ENCODE measurements around the gene DCAF5. TPM values are rescaled to one million over a fixed set of nuclear protein-coding genes. Genes with fewer than 3 reads are reported as not detected.

The DCAF5 gene
- total RNA-seq, 1 experiment from 2014 or later, result 29.1 TPM

- Histone ChIP-seq H2AFZ (no peak overlapping the region), H3K27ac (no peak overlapping the region), H3K4me1 (replicated peaks; ENCODE audit: insufficient read depth) (no peaks in the 10 kb centered on the region), H3K36me3 (ENCODE audit: low read depth) (no peaks in the 10 kb centered on the region), H3K9me3 (ENCODE audit: insufficient read depth, low read depth) (no peaks in the 10 kb centered on the region), H3K79me2 (ENCODE audit: low read depth) (no peaks in the 10 kb centered on the region), H3K4me2 (no peak overlapping the region), H3K4me3 (no peak overlapping the region), H4K20me1 (ENCODE audit: insufficient read depth) (no peaks in the 10 kb centered on the region), H3F3A (ENCODE audit: insufficient read depth, low read depth) (no peaks in the 10 kb centered on the region), H3K9me2 (ENCODE audit: insufficient read depth) (no peaks in the 10 kb centered on the region), H3K27me3 (ENCODE audit: insufficient read depth, low read depth) (no peaks in the 10 kb centered on the region)
- DNase-seq, result no peak
- ChIA-PET POLR2A (ENCODE audit: unreplicated experiment) (no interaction called here), CTCF (no interaction called here)
- BruUV-seq (replicated peaks), result no TSS peak
- no peak for TF ChIP-seq CTCF (conservative IDR thresholded peaks at IDR 0.05)
- TF ChIP-seq EZH2 (IDR thresholded peaks at IDR 0.05; ENCODE audit: low read depth), result no peak
- intact Hi-C loops (cut with micrococcal nuclease; ENCODE audit: unreplicated experiment), result no loop called here
Measured at GRCh38 chr14:69181491-69181890, 28.6 kb upstream of the DCAF5 start.

GRCh38 chr14:69175130-69175529, 22.2 kb upstream of the DCAF5 start:
- Histone ChIP-seq H3K27ac (no peak overlapping the region), H3K36me3 (ENCODE audit: low read depth) (no peaks in the 10 kb centered on the region), H4K20me1 (ENCODE audit: insufficient read depth) (no peaks in the 10 kb centered on the region), H3K4me3 (no peak overlapping the region), H3K9me2 (ENCODE audit: insufficient read depth) (no peaks in the 10 kb centered on the region), H2AFZ (no peak overlapping the region), H3K4me1 (replicated peaks; ENCODE audit: insufficient read depth) (no peaks in the 10 kb centered on the region), H3K27me3 (ENCODE audit: insufficient read depth, low read depth) (no peaks in the 10 kb centered on the region), H3K79me2 (ENCODE audit: low read depth) (no peaks in the 10 kb centered on the region), H3F3A (ENCODE audit: insufficient read depth, low read depth) (no peaks in the 10 kb centered on the region), H3K9me3 (ENCODE audit: insufficient read depth, low read depth) (no peaks in the 10 kb centered on the region), H3K4me2 (no peak overlapping the region)
- POLR2A ChIA-PET (ENCODE audit: unreplicated experiment), result interaction anchor here (0.7 kb wide), 2 partner anchors 57 to 107 kb away, joined by 3 to 9 read pairs; no protein-coding TSS in a partner anchor
- DNase-seq, result no peak
- TF ChIP-seq EZH2 (IDR thresholded peaks at IDR 0.05; ENCODE audit: low read depth) (no peak), CTCF (conservative IDR thresholded peaks at IDR 0.05) (no peak)
- intact Hi-C loops (cut with micrococcal nuclease; ENCODE audit: unreplicated experiment), result no loop called here
- BruUV-seq (replicated peaks), result no TSS peak
- CTCF ChIA-PET, result no interaction called here

GRCh38 chr14:69171569-69171968, 18.6 kb upstream of the DCAF5 start:
- no peak overlapping the region for H3K27ac ChIP-seq
- H3K9me2 ChIP-seq (ENCODE audit: insufficient read depth), result no peaks in the 10 kb centered on the region
- no peaks in the 10 kb centered on the region for H3K9me3 ChIP-seq (ENCODE audit: insufficient read depth, low read depth)
- H3K4me1 ChIP-seq (replicated peaks; ENCODE audit: insufficient read depth), result no peaks in the 10 kb centered on the region
- H3K4me3 ChIP-seq, result no peak overlapping the region
- no peaks in the 10 kb centered on the region for H4K20me1 ChIP-seq (ENCODE audit: insufficient read depth)
- intact Hi-C loops (cut with micrococcal nuclease; ENCODE audit: unreplicated experiment), result no loop called here
- no peaks in the 10 kb centered on the region for H3K27me3 ChIP-seq (ENCODE audit: insufficient read depth, low read depth)
- H3K79me2 ChIP-seq (ENCODE audit: low read depth), result no peaks in the 10 kb centered on the region
- ChIA-PET POLR2A (ENCODE audit: unreplicated experiment) (no interaction called here), CTCF (no interaction called here)
- H3K4me2 ChIP-seq, result no peak overlapping the region
- no peaks in the 10 kb centered on the region for H3F3A ChIP-seq (ENCODE audit: insufficient read depth, low read depth)
- no peak for TF ChIP-seq CTCF (conservative IDR thresholded peaks at IDR 0.05)
- no peak for TF ChIP-seq EZH2 (IDR thresholded peaks at IDR 0.05; ENCODE audit: low read depth)
- H2AFZ ChIP-seq, result no peak overlapping the region
- no peaks in the 10 kb centered on the region for H3K36me3 ChIP-seq (ENCODE audit: low read depth)
- no peak for DNase-seq
- BruUV-seq (replicated peaks), result no TSS peak
